ENCODE data around the gene PNLIPRP2.

Gene PNLIPRP2

GRCh38 chr10:116612107-116612769, 8.5 kb upstream of the PNLIPRP2 start:
- no peaks in the 10 kb centered on the region for H4K20me1 ChIP-seq (ENCODE audit: insufficient read depth, low read length)
- H3K4me1 ChIP-seq (ENCODE audit: low read length), result no peaks in the 10 kb centered on the region
- no peaks in the 10 kb centered on the region for H3F3A ChIP-seq (ENCODE audit: insufficient read depth, low read length)
- H3K4me2 ChIP-seq (ENCODE audit: low read depth, low read length), result no peak overlapping the region
- H3K9me3 ChIP-seq (replicated peaks; ENCODE audit: insufficient read depth, low read length), result no peaks in the 10 kb centered on the region
- no peaks in the 10 kb centered on the region for H3K27me3 ChIP-seq (replicated peaks; ENCODE audit: insufficient read depth, low read length)
- H3K27ac ChIP-seq (ENCODE audit: low read length), result no peak overlapping the region
- no peaks in the 10 kb centered on the region for H3K9me2 ChIP-seq (replicated peaks; ENCODE audit: insufficient read depth, low read length)
- H3K36me3 ChIP-seq (replicated peaks; ENCODE audit: insufficient read depth, low read length), result no peaks in the 10 kb centered on the region
- H2AFZ ChIP-seq (ENCODE audit: low read length), result no peak overlapping the region
- H3K4me3 ChIP-seq (ENCODE audit: low read length), result no peak overlapping the region
- no peaks in the 10 kb centered on the region for H3K79me2 ChIP-seq (ENCODE audit: low read length)
- no peak overlapping the region for H3K9ac ChIP-seq (ENCODE audit: low read length)
- TF ChIP-seq EZH2phosphoT487 (IDR thresholded peaks at IDR 0.05; ENCODE audit: low read length) (no peak), CTCF (IDR thresholded peaks at IDR 0.05; ENCODE audit: low read length) (no peak), EZH2 (optimal IDR thresholded peaks at IDR 0.05; ENCODE audit: low read depth, low read length) (no peak)
- no peak for DNase-seq

GRCh38 chr10:116613471-116613870, 7.3 kb upstream of the PNLIPRP2 start:
- H3K4me3 ChIP-seq (ENCODE audit: low read length), result no peak overlapping the region
- no peak overlapping the region for H3K27ac ChIP-seq (ENCODE audit: low read length)
- no peaks in the 10 kb centered on the region for H3F3A ChIP-seq (ENCODE audit: insufficient read depth, low read length)
- no peaks in the 10 kb centered on the region for H3K79me2 ChIP-seq (ENCODE audit: low read length)
- TF ChIP-seq EZH2phosphoT487 (IDR thresholded peaks at IDR 0.05; ENCODE audit: low read length), result no peak
- TF ChIP-seq EZH2 (optimal IDR thresholded peaks at IDR 0.05; ENCODE audit: low read depth, low read length), result no peak
- TF ChIP-seq CTCF (IDR thresholded peaks at IDR 0.05; ENCODE audit: low read length), result no peak
- H3K27me3 ChIP-seq (replicated peaks; ENCODE audit: insufficient read depth, low read length), result no peaks in the 10 kb centered on the region
- no peaks in the 10 kb centered on the region for H3K36me3 ChIP-seq (replicated peaks; ENCODE audit: insufficient read depth, low read length)
- no peaks in the 10 kb centered on the region for H3K4me1 ChIP-seq (ENCODE audit: low read length)
- DNase-seq, result no peak
- no peak overlapping the region for H2AFZ ChIP-seq (ENCODE audit: low read length)
- H3K9me3 ChIP-seq (replicated peaks; ENCODE audit: insufficient read depth, low read length), result no peaks in the 10 kb centered on the region
- no peaks in the 10 kb centered on the region for H4K20me1 ChIP-seq (ENCODE audit: insufficient read depth, low read length)
- H3K9me2 ChIP-seq (replicated peaks; ENCODE audit: insufficient read depth, low read length), result no peaks in the 10 kb centered on the region
- H3K9ac ChIP-seq (ENCODE audit: low read length), result no peak overlapping the region
- no peak overlapping the region for H3K4me2 ChIP-seq (ENCODE audit: low read depth, low read length)

- Histone ChIP-seq H3K27me3 (replicated peaks; ENCODE audit: insufficient read depth, low read length) (no peaks in the 10 kb centered on the region), H3K4me3 (ENCODE audit: low read length) (no peak overlapping the region), H3K4me1 (ENCODE audit: low read length) (no peaks in the 10 kb centered on the region), H3K9me2 (replicated peaks; ENCODE audit: insufficient read depth, low read length) (no peaks in the 10 kb centered on the region), H4K20me1 (ENCODE audit: insufficient read depth, low read length) (no peaks in the 10 kb centered on the region), H3K9ac (ENCODE audit: low read length) (no peak overlapping the region), H3F3A (ENCODE audit: insufficient read depth, low read length) (no peaks in the 10 kb centered on the region), H3K4me2 (ENCODE audit: low read depth, low read length) (no peak overlapping the region), H2AFZ (ENCODE audit: low read length) (no peak overlapping the region), H3K9me3 (replicated peaks; ENCODE audit: insufficient read depth, low read length) (no peaks in the 10 kb centered on the region), H3K36me3 (replicated peaks; ENCODE audit: insufficient read depth, low read length) (no peaks in the 10 kb centered on the region), H3K27ac (ENCODE audit: low read length) (no peak overlapping the region), H3K79me2 (ENCODE audit: low read length) (no peaks in the 10 kb centered on the region)
- TF ChIP-seq EZH2 (optimal IDR thresholded peaks at IDR 0.05; ENCODE audit: low read depth, low read length), result no peak
- TF ChIP-seq EZH2phosphoT487 (IDR thresholded peaks at IDR 0.05; ENCODE audit: low read length), result no peak
- no peak for TF ChIP-seq CTCF (IDR thresholded peaks at IDR 0.05; ENCODE audit: low read length)
- DNase-seq, result no peak
Measured at GRCh38 chr10:116614796-116615195, 6.0 kb upstream of the PNLIPRP2 start.
